ENCODE results near the gene ST6GALNAC6. TPM values are rescaled to one million over a fixed set of nuclear protein-coding genes. Genes with fewer than 3 reads are reported as not detected.

Gene ST6GALNAC6
- total RNA-seq, 1 donor from 2014 or later, result 27.4 TPM

DNA sequence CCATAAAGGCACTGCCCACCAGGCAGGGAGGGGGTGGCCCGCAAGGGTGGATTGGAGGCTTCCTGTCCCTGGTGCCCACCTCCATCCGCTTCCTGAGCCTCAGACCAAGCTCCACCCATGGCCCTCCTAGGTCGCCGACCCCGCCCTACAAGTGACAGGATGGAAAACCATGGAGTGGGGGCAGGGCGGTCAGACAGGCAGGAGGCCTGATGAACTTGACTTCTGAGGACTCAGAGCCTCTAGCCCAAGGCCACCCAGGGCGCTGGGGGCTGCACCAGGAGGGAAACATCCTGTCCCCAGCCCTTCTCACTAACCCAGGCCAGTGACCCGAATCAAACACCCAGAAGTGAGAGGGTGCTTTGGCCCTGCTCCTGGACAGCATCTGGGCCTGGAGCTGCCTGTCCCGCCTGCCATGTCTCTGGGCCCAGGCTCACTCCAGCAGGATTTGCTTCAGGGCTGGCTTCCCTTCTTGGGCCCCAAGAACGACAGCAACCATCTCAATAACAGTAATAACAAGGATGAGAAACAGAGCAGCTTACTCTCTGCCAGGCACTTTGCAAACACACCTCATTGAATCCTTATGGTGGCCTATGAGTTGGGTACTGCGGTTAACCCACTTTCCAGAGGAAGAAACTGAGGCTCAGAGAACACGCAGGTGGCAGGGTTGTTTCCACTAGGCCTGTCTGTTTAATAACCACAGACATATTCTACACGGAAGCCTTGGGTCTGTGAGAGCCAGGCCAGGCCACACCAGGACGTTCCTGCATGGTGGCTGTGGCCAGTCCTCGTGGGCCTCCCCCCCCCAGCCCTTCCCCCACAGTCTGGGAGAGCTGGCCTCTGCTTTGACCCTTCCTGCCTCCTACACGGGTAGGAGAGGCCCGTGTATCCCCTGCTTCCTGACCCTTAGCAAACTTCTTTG is 4.4 kb upstream of the ST6GALNAC6 start:
- DNase-seq (ENCODE audit: low read depth, low spot score), result peak; percentile 46
- Mint-ChIP-seq H3K27me3 (ENCODE audit: low read depth) (no peaks in the 10 kb centered on the region), H3K9me3 (no peaks in the 10 kb centered on the region), H3K4me1 (peaks cover 15% of the 10 kb centered on the region), H3K27ac (ENCODE audit: unreplicated experiment) (peak overlapping the region; percentile 38), H3K36me3 (ENCODE audit: low read depth) (no peaks in the 10 kb centered on the region), H3K4me3 (peak overlapping the region; percentile 83)
- TF ChIP-seq, protein P1, sequence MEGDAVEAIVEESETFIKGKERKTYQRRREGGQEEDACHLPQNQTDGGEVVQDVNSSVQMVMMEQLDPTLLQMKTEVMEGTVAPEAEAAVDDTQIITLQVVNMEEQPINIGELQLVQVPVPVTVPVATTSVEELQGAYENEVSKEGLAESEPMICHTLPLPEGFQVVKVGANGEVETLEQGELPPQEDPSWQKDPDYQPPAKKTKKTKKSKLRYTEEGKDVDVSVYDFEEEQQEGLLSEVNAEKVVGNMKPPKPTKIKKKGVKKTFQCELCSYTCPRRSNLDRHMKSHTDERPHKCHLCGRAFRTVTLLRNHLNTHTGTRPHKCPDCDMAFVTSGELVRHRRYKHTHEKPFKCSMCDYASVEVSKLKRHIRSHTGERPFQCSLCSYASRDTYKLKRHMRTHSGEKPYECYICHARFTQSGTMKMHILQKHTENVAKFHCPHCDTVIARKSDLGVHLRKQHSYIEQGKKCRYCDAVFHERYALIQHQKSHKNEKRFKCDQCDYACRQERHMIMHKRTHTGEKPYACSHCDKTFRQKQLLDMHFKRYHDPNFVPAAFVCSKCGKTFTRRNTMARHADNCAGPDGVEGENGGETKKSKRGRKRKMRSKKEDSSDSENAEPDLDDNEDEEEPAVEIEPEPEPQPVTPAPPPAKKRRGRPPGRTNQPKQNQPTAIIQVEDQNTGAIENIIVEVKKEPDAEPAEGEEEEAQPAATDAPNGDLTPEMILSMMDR (conservative IDR thresholded peaks at IDR 0.05), result no peak

DNA sequence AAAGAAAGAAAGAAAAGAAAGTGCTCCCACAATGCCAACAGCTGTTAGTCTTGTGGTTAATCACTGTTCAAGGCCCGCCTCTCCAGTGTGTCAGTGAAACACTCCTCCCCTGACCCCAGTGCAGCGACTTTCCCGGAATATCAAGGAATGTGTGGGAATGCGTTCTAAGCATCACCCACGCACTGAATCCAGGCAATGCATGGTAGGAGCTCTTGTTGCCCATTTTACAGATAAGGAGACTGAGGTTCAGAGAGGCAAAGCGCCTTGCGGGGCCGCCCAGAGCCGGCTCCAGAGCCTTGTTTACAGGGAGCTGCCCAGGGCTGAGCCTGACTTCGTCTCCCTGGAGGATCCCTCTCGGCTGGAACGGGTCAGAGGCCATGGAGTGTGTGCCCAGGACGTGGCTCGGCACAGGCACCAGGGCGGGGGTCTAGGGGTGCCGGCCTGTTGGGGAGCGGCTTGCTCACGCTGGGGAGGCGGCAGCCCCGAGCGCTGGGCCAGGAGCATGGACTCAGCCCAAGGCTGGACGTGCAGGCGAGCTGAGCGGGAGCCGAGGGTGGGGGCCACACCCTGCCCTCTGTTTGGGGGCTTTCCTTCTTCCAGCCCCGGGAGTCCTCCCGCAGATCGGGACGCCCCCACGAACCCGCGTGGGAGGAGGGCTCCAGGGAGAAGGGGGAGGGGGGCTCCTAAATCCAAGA is 823 bp downstream of the ST6GALNAC6 start:
- no peak for DNase-seq (ENCODE audit: low read depth, low spot score)
- peak overlapping the region; percentile 91 for H3K4me3 Mint-ChIP-seq

DNA sequence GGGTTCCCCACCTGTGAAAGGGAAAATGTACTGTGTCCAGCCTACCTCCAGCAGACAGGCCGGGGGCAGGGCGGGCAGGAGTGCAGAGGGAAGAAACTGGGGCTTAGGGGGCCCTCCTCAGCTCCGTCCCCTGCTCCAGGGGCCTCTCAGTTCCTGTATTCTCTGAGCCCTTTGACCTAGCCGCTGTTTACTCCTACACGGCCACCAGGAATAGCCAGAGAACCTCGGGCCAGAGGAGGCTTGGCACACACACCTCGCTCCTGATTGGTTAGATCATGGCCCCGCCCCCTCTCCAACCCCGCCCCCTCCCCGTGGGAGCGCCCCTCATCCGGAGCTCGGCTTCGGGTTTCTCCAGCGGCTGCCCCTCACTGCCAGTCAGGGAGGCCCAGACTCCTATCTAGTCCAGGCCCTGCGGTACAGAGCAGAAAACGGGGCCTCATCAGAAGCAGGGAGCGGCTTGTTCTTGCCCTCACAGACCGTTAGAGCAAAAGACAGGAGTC is 2.2 kb downstream of the ST6GALNAC6 start:
- no peaks in the 10 kb centered on the region for H3K27me3 Mint-ChIP-seq (ENCODE audit: low read depth)
- TF ChIP-seq, protein P1 (conservative IDR thresholded peaks at IDR 0.05), result no peak
- H3K4me3 Mint-ChIP-seq, result peak overlapping the region; percentile 85
- peaks cover 39% of the 10 kb centered on the region for H3K36me3 Mint-ChIP-seq (ENCODE audit: low read depth)
- peak overlapping the region; percentile 57 for H3K27ac Mint-ChIP-seq (ENCODE audit: unreplicated experiment)
- peaks cover 6% of the 10 kb centered on the region for H3K9me3 Mint-ChIP-seq
- DNase-seq (ENCODE audit: low read depth, low spot score), result peak; percentile 66
- peaks cover 19% of the 10 kb centered on the region for H3K4me1 Mint-ChIP-seq

More for the DNA sequence above, 823 bp downstream of the ST6GALNAC6 start:
- H3K4me1 Mint-ChIP-seq, result peaks cover 24% of the 10 kb centered on the region
- peaks cover 4% of the 10 kb centered on the region for H3K9me3 Mint-ChIP-seq
- H3K36me3 Mint-ChIP-seq (ENCODE audit: low read depth), result peaks cover 26% of the 10 kb centered on the region
- H3K27me3 Mint-ChIP-seq (ENCODE audit: low read depth), result no peaks in the 10 kb centered on the region
- TF ChIP-seq, protein P1 (conservative IDR thresholded peaks at IDR 0.05), result no peak
- H3K27ac Mint-ChIP-seq (ENCODE audit: unreplicated experiment), result peak overlapping the region; percentile 88

DNA sequence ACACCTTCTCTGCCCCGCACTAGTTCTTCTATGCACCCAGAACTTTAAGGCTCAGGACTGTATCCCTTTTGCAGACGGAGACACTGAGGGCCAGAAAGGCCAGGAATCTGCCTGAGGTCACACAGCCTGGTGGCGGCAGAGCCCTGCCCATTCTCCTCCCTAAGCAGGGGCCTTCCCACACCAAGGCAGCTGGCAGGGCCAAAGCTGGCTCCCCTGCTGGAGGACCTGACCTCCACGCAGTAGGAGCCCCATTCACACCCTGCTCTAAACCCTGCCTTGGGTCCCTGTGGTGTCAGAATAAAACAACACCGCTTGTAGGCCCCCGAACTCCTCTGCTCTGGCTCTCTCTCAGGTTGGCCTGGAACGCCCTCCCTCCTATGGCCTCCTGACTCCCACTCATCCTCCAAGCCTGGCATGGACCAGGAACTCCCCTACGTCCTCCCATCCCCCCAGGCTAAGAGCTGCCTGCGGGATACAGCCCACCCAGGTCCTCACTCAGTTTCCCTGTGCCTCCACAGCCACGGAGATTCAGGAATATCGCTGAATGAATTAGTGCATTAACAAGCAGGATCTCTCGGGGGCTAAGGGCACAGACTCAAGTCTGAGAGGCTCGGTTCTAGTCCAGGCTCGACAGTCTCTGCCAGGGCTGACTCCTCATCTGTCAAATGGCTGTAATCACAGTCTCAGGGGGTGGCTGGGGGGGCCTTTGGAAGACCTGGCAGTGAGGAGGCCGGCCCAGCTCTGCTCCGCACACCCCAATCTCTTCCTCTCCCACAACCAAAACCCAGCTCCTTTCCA is 2.8 kb downstream of the ST6GALNAC6 start:
- peaks cover 19% of the 10 kb centered on the region for H3K4me1 Mint-ChIP-seq
- no peak for DNase-seq (ENCODE audit: low read depth, low spot score)
- peak overlapping the region; percentile 85 for H3K4me3 Mint-ChIP-seq
- H3K9me3 Mint-ChIP-seq, result peaks cover 6% of the 10 kb centered on the region
- TF ChIP-seq, protein P1 (conservative IDR thresholded peaks at IDR 0.05), result no peak
- H3K27me3 Mint-ChIP-seq (ENCODE audit: low read depth), result no peaks in the 10 kb centered on the region
- peak overlapping the region; percentile 87 for H3K27ac Mint-ChIP-seq (ENCODE audit: unreplicated experiment)
- peaks cover 43% of the 10 kb centered on the region for H3K36me3 Mint-ChIP-seq (ENCODE audit: low read depth)

DNA sequence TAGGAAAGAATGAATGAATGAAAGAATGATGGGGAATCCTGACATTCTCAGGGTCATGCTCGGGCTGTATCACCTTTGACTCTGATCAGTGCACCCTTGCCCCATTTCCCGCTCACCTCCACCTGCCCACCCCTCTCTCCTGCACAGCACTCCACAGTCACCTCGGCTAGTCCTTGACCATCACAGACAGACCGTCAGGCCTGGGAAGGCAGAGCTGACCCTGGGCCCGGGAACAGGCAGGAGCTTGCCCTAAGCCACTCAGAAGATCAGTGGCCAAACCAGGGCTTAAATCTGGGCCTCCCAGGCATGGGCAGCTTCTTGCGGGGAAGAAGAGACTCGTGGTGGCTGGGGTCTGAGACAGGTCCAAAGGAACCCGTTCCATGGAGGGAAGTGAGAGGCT is 3.6 kb downstream of the ST6GALNAC6 start:
- Mint-ChIP-seq H3K27me3 (ENCODE audit: low read depth) (no peaks in the 10 kb centered on the region), H3K36me3 (ENCODE audit: low read depth) (peaks cover 48% of the 10 kb centered on the region), H3K9me3 (peaks cover 6% of the 10 kb centered on the region), H3K4me3 (peak overlapping the region; percentile 47), H3K27ac (ENCODE audit: unreplicated experiment) (no peak overlapping the region), H3K4me1 (peaks cover 19% of the 10 kb centered on the region)
- no peak for DNase-seq (ENCODE audit: low read depth, low spot score)
- TF ChIP-seq, protein P1 (conservative IDR thresholded peaks at IDR 0.05), result no peak
